HepG2 (cell line): Measurements from ENCODE around the gene SIT1. TPM values are rescaled to one million over a fixed set of nuclear protein-coding genes. Genes with fewer than 3 reads are reported as not detected.

ENCODE experiments used
- ATAC-seq: fragments of 200-7000 bp; cut with Tn5 transposase; 3 replicates; pipeline ENCODE4 v1.9.1; 2020; ENCODE audit warnings: mild to moderate bottlenecking, moderate library complexity
- BruUV-seq: library from RNA; stranded (reverse); fragments of 400-500 nt; replicated peaks from 2 replicates; lab custom pipeline; 2021; lab: Mats Ljungman, UMichigan
- CTCF ChIA-PET: fragments of 300-600 bp; formaldehyde crosslinking; extraction: SDS; loops from one replicate; lab custom pipeline; 2021; ENCODE audit warnings: low total read pairs, inconsistent platforms, low intra/inter-chr PET ratio; lab: Yijun Ruan, JAX
- POLR2A ChIA-PET: fragments of 350-600 bp; sonication (Branson Sonifier 250); formaldehyde crosslinking; loops from one replicate; lab custom pipeline; 2020; ENCODE audit warnings: antibody characterized with exemption, inconsistent platforms; lab: Yijun Ruan, JAX
- DNase-seq: peaks from one replicate; pipeline ENCODE4 v3.0.0-alpha.2; 2015; ENCODE audit warnings: low spot score
- FAIRE-seq: peaks from 3 replicates; lab custom pipeline; 2011; peaks lifted over from hg19 to GRCh38; lab: Jason Lieb, UNC
- H2AFZ ChIP-seq: one replicate; pipeline ENCODE4 v1.6.1; 2011; ENCODE audit warnings: low read length, inconsistent platforms
- H3K27ac ChIP-seq: fragments of 300-600 bp; 3 replicates; pipeline ENCODE4 v1.8.0; 2011; ENCODE audit warnings: mixed run types, mild to moderate bottlenecking, mixed read lengths, low read length, inconsistent platforms; ENCODE audit not compliant: insufficient read depth; ENCODE audit errors: extremely low read length
- H3K27me3 ChIP-seq, 2 experiments: fragments of 200-600 bp in 1 of 2; 2 replicates in 1 of 2; 3 replicates in 1 of 2; pipeline versions ENCODE4 v1.6.0 to v1.8.0; 2011; ENCODE audit warnings: low read length in 2 of 2, mild to moderate bottlenecking in 2 of 2, moderate library complexity in 2 of 2, inconsistent platforms in 1 of 2; ENCODE audit not compliant: insufficient read depth in 2 of 2, control insufficient read depth in 1 of 2
- H3K36me3 ChIP-seq, 2 experiments: fragments of 200-600 bp in 1 of 2; replicated peaks in 1 of 2; 2 replicates in 1 of 2; 3 replicates in 1 of 2; pipeline versions ENCODE4 v1.5.1 to v1.8.0; 2011; ENCODE audit warnings: low read length in 2 of 2, inconsistent platforms in 1 of 2; ENCODE audit not compliant: insufficient read depth in 2 of 2, control insufficient read depth in 1 of 2
- H3K4me1 ChIP-seq: 2 replicates; pipeline ENCODE4 v1.5.1; 2012; ENCODE audit warnings: low read length, inconsistent platforms; ENCODE audit not compliant: insufficient read depth
- H3K4me2 ChIP-seq: 2 replicates; pipeline ENCODE4 v1.6.0; 2011; ENCODE audit warnings: low read depth, low read length, inconsistent platforms
- H3K4me3 ChIP-seq, 3 experiments: fragments of 200-600 bp in 1 of 3; sonication (generic), shearing (Covaris generic) in 1 of 3; replicated peaks in 1 of 3; 2 replicates each; pipeline ENCODE4 v1.5.1; 2011 to 2016; ENCODE audit warnings: low read length in 3 of 3, inconsistent platforms in 2 of 3, low read depth in 2 of 3, mild to moderate bottlenecking in 2 of 3, control low read depth in 1 of 3, mixed read lengths in 1 of 3; ENCODE audit not compliant: insufficient read depth in 1 of 3
- H3K79me2 ChIP-seq: one replicate; pipeline ENCODE4 v1.6.1; 2011; ENCODE audit warnings: low read length, inconsistent platforms; ENCODE audit not compliant: insufficient read depth
- H3K9ac ChIP-seq: 2 replicates; pipeline ENCODE4 v1.6.0; 2011; ENCODE audit warnings: mild to moderate bottlenecking, low read depth, low read length, inconsistent platforms; ENCODE audit not compliant: insufficient read depth
- H3K9me3 ChIP-seq: 2 replicates; pipeline ENCODE4 v1.5.1; 2012; ENCODE audit warnings: mild to moderate bottlenecking, low read length
- H4K20me1 ChIP-seq: 2 replicates; pipeline ENCODE4 v1.6.0; 2011; ENCODE audit warnings: inconsistent platforms, mild to moderate bottlenecking, low read length, moderate library complexity; ENCODE audit not compliant: insufficient read depth
- IKZF5 ChIP-seq: IDR thresholded peaks from 2 replicates; pipeline ENCODE4 v1.6.1; 2018; ENCODE audit warnings: missing genetic modification reagents, mild to moderate bottlenecking, missing compliant biosample characterization
- SOX6 ChIP-seq, 2 experiments: fragments of 450-650 bp in 1 of 2; sonication (generic) in 1 of 2; formaldehyde crosslinking in 1 of 2; IDR thresholded peaks; 2 replicates each; pipeline versions ENCODE4 v1.4.0 to v1.6.1; 2017 to 2020; ENCODE audit warnings: antibody characterized with exemption in 1 of 2, mild to moderate bottlenecking in 1 of 2, missing genetic modification reagents in 1 of 2
- THAP11 ChIP-seq: IDR thresholded peaks from 2 replicates; pipeline ENCODE4 v1.6.1; 2016; ENCODE audit warnings: missing biosample characterization, missing genetic modification reagents
- ZNF556 ChIP-seq: sonication (generic); formaldehyde crosslinking; IDR thresholded peaks from 2 replicates; pipeline ENCODE4 v1.4.0; 2020; ENCODE audit warnings: mild to moderate bottlenecking, missing genetic modification reagents, borderline replicate concordance
- ZNF563 ChIP-seq: sonication (generic); formaldehyde crosslinking; IDR thresholded peaks from 2 replicates; pipeline ENCODE4 v1.8.0; 2022; ENCODE audit warnings: mild to moderate bottlenecking, moderate library complexity, missing genetic modification reagents
- ZNF574 ChIP-seq: sonication (generic); formaldehyde crosslinking; IDR thresholded peaks from 2 replicates; pipeline ENCODE4 v1.4.0; 2020; ENCODE audit warnings: missing genetic modification reagents
- ZNF776 ChIP-seq: sonication (generic); formaldehyde crosslinking; IDR thresholded peaks from 2 replicates; pipeline ENCODE4 v1.4.0; 2020; ENCODE audit warnings: mild to moderate bottlenecking, missing genetic modification reagents
- ZNF800 ChIP-seq: sonication (generic); formaldehyde crosslinking; IDR thresholded peaks from 2 replicates; pipeline ENCODE4 v1.4.0; 2020; ENCODE audit warnings: missing genetic modification reagents
- WGBS: methylation state at CpG from one replicate; pipeline ENCODE4 v1.1.6; 2017; ENCODE audit warnings: low lambda C conversion rate; 5-methylcytosine and 5-hydroxymethylcytosine counted together
- in situ Hi-C: cut with HindIII; loops from 2 replicates; pipeline ENCODE4 v1.10.0; 2017; ENCODE audit warnings: low pct_unique_long_range_greater_than_20kb; ENCODE audit not compliant: extremely low pct_ligation_motif_present
- intact Hi-C: fragments of 100-400 bp; cut with micrococcal nuclease; formaldehyde crosslinking; loops from one replicate; pipeline ENCODE4 v1.10.0; 2022; ENCODE audit not compliant: unreplicated experiment
- polyA plus RNA-seq, 8 experiments: library from polyadenylated mRNA; depleted of rRNA in 3 of 8; stranded (reverse) in 7 of 8; unstranded in 1 of 8; fragments of >200 nt; fragmentation: Illumina TruSeq in 4 of 8; extraction: Trizol in 4 of 8; gene quantifications; 2 replicates each; pipeline versions ENCODE4 v1.2.1 to v1.2.3, GENCODE V29; 2011 to 2016; ENCODE audit warnings: low read depth in 4 of 8, missing spikeins in 1 of 8, mixed read lengths in 1 of 8; ENCODE audit not compliant: insufficient read depth in 1 of 8
- total RNA-seq, 5 experiments: library from RNA; depleted of rRNA; stranded (reverse); fragments of >200 nt; fragmentation: Illumina TruSeq; extraction: Trizol; gene quantifications; 2 replicates each; pipeline ENCODE4 v1.2.3, GENCODE V29; 2016; ENCODE audit warnings: low read depth in 1 of 5
- TF ChIP-seq, protein P1 (sequence below): sonication (generic); formaldehyde crosslinking; IDR thresholded peaks from 2 replicates; pipeline ENCODE4 v1.8.1; 2023; ENCODE audit warnings: mild to moderate bottlenecking, missing genetic modification reagents, borderline replicate concordance
- TF ChIP-seq, protein P2 (sequence below): sonication (generic); formaldehyde crosslinking; IDR thresholded peaks from 2 replicates; pipeline ENCODE4 v1.5.1; 2020; ENCODE audit warnings: mild to moderate bottlenecking, missing genetic modification reagents, moderate library complexity
- TF ChIP-seq, protein P3 (sequence below): sonication (generic); formaldehyde crosslinking; IDR thresholded peaks from 2 replicates; pipeline ENCODE4 v1.5.0; 2020; ENCODE audit warnings: mild to moderate bottlenecking, missing genetic modification reagents

The SIT1 gene
- total and polyA plus RNA-seq, 2 of the 13 experiments (the other 11 are each of a cell fraction or from before 2014, with no cell fraction given): 0.09 to 6.7 TPM

- no peaks in the 10 kb centered on the region for H3K36me3 ChIP-seq
- H3K4me3 ChIP-seq: peak overlapping the region in 1 of 3 experiments; percentile 26; a peak in 1 of 6 replicates
- in situ Hi-C loops: loop anchor here (10.0 kb wide), 1 partner anchor 537 kb away; the partner anchor contains the start of gene ATOSB
- no TSS peak for BruUV-seq
- H4K20me1 ChIP-seq: no peaks in the 10 kb centered on the region
- intact Hi-C loops: no loop called here
- no peak overlapping the region for H3K27ac ChIP-seq
- FAIRE-seq: no peak
- CTCF ChIA-PET: no interaction called here
- peak overlapping the region; percentile 57; the same call in 1 of the 2 replicates for H3K4me2 ChIP-seq
- peaks cover 85% of the 10 kb centered on the region for H3K4me1 ChIP-seq
- peaks cover 2 to 20% of the 10 kb centered on the region in 2 experiments; a peak in 4 of 5 replicates for H3K27me3 ChIP-seq
- 11% methylated on average over 5 of the region's 7 CpGs for WGBS
- no peak overlapping the region; the same call in 1 of the 2 replicates for H3K9ac ChIP-seq
- H3K9me3 ChIP-seq: no peaks in the 10 kb centered on the region
- peak; percentile 72 for DNase-seq
- no peak overlapping the region for H2AFZ ChIP-seq
- no peaks in the 10 kb centered on the region for H3K79me2 ChIP-seq
- POLR2A ChIA-PET: interaction anchor here (0.6 to 1.2 kb wide), 2 partner anchors 18 to 38 kb away, joined by 4 to 5 read pairs; no protein-coding TSS in a partner anchor
- peak; percentile 22; the same call in 1 of the 3 replicates for ATAC-seq
- TF ChIP-seq, protein P1, sequence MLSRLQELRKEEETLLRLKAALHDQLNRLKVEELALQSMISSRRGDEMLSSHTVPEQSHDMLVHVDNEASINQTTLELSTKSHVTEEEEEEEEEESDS: no peak
- TF ChIP-seq ZNF800 (CRISPR knock-in tag) (no peak), ZNF776 (CRISPR knock-in tag) (no peak), ZNF574 (CRISPR knock-in tag) (peak; percentile 74), THAP11 (CRISPR knock-in tag) (peak; percentile 59; the same call in 1 of the 2 replicates), IKZF5 (CRISPR knock-in tag) (0 out of 2 replicates have a peak, but pooled peaks have one; percentile 28), SOX6 (IDR thresholded peaks at IDR 0.05) (no peak), SOX6 (CRISPR knock-in tag; IDR thresholded peaks at IDR 0.05) (0 out of 2 replicates have a peak, but pooled peaks have one; percentile 33), ZNF563 (CRISPR knock-in tag) (no peak), ZNF556 (CRISPR knock-in tag) (no peak)
- TF ChIP-seq, protein P2, sequence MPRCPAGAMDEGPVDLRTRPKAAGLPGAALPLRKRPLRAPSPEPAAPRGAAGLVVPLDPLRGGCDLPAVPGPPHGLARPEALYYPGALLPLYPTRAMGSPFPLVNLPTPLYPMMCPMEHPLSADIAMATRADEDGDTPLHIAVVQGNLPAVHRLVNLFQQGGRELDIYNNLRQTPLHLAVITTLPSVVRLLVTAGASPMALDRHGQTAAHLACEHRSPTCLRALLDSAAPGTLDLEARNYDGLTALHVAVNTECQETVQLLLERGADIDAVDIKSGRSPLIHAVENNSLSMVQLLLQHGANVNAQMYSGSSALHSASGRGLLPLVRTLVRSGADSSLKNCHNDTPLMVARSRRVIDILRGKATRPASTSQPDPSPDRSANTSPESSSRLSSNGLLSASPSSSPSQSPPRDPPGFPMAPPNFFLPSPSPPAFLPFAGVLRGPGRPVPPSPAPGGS: no peak
- TF ChIP-seq, protein P3, sequence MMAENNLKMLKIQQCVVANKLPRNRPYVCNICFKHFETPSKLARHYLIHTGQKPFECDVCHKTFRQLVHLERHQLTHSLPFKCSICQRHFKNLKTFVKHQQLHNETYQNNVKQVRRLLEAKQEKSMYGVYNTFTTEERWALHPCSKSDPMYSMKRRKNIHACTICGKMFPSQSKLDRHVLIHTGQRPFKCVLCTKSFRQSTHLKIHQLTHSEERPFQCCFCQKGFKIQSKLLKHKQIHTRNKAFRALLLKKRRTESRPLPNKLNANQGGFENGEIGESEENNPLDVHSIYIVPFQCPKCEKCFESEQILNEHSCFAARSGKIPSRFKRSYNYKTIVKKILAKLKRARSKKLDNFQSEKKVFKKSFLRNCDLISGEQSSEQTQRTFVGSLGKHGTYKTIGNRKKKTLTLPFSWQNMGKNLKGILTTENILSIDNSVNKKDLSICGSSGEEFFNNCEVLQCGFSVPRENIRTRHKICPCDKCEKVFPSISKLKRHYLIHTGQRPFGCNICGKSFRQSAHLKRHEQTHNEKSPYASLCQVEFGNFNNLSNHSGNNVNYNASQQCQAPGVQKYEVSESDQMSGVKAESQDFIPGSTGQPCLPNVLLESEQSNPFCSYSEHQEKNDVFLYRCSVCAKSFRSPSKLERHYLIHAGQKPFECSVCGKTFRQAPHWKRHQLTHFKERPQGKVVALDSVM: peak; percentile 82
These were observed 1.5 kb upstream of the SIT1 start for GRCh38 chr9:35651956-35652828.
